NCI-H1417 treated with DMSO at 0.1 percent for 48 hours (cell line): Measurements from ENCODE around the gene RFX5.

Experiments used
- DNase-seq: peaks from one replicate; lab custom pipeline; 2025; lab: John Stamatoyannopoulos, UW

RFX5 gene

GRCh38 chr1:151324390-151324930 lies 22.6 kb downstream of the RFX5 start:
- no peak for DNase-seq

GRCh38 chr1:151318975-151319374 lies 28.1 kb downstream of the RFX5 start:
- DNase-seq = no peak

GRCh38 chr1:151315565-151316235 lies 31.4 kb downstream of the RFX5 start:
- no peak for DNase-seq

GRCh38 chr1:151314137-151314875 lies 32.7 kb downstream of the RFX5 start:
- no peak for DNase-seq

GRCh38 chr1:151313501-151313900 lies 33.6 kb downstream of the RFX5 start:
- no peak for DNase-seq

GRCh38 chr1:151312826-151313225 lies 34.2 kb downstream of the RFX5 start:
- DNase-seq = no peak

GRCh38 chr1:151312411-151312810 lies 34.6 kb downstream of the RFX5 start:
- no peak for DNase-seq

- DNase-seq = no peak
Observed at GRCh38 chr1:151311589-151312331, 35.3 kb downstream of the RFX5 start.

GRCh38 chr1:151311011-151311410 lies 36.0 kb downstream of the RFX5 start:
- DNase-seq = no peak

- no peak for DNase-seq
Observed at GRCh38 chr1:151309811-151310323, 37.2 kb downstream of the RFX5 start.

- no peak for DNase-seq
Observed at GRCh38 chr1:151294742-151295462, 52.1 kb downstream of the RFX5 start.

GRCh38 chr1:151293093-151293492 lies 54.0 kb downstream of the RFX5 start:
- DNase-seq = no peak

- DNase-seq = no peak
Observed at GRCh38 chr1:151292207-151293030, 54.6 kb downstream of the RFX5 start.

GRCh38 chr1:151290709-151291303 lies 56.2 kb downstream of the RFX5 start:
- no peak for DNase-seq
